HG02623 (cell line): ENCODE results near the gene ARHGAP45.

Experiments used
- ATAC-seq: cut with Tn5 transposase; IDR thresholded peaks from one replicate; pipeline ENCODE4 v1.9.1; 2021; ENCODE audit warnings: moderate library complexity; ENCODE audit not compliant: unreplicated experiment

Gene ARHGAP45

DNA sequence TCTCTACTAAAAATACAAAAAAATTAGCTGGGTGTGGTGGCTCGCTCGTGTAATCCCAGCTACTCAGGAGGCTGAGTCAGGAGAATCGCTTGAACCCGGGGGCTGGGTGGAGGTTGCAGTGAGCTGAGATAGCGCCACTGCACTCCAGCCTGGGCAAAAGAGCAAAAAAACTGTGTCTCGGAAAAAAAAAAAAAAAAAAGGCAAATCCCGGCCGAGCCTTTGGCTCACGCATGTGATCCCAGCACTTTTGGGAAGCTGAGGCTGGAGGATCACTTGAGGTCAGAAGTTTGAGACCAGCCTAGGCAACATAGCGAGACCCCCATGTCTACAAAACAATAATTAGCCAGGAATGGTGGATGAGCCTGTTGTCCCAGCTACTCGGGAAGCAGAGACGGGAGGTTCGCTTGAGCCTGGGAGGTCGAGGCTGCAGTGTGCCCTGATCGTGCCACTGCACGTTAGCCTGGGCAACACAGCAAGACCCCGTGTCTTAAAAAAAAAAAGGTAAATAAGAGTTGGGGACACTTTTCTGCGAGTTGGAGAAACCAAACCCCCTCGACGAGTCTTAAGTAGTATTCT, 36.3 kb downstream of the ARHGAP45 start:
- no peak for ATAC-seq

DNA sequence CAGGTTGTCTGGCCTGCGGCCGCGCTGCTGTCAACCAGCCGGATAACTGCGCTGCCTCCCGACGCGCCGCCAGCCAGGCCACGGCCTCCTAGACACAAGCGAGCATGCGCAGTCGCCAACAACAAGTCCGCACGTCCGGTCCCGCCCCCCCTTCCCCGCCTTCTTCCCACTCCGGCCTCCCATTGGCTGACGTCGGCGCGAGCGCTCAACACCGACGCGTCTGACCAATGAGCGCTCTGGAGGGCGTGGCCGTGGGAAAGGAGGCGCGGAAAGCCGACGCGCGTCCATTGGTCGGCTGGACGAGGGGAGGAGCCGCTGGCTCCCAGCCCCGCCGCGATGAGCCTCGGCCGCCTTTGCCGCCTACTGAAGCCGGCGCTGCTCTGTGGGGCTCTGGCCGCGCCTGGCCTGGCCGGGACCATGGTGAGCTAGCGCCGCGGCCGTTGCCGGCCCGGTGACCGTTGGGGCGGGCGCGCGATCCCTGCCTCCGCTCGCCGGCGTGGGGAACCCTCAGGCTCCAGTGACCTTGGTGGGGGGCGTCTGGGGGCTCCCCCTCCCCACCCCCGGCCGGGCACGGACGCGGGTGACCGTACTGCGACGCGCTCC, 36.8 kb downstream of the ARHGAP45 start, which contains the start of gene GPX4:
GPX4 (plus strand) TSS at position 287 of the 603 bp plus-strand sequence; CDS start at position 337, 50 bp downstream.
- peak; percentile 73 for ATAC-seq

DNA sequence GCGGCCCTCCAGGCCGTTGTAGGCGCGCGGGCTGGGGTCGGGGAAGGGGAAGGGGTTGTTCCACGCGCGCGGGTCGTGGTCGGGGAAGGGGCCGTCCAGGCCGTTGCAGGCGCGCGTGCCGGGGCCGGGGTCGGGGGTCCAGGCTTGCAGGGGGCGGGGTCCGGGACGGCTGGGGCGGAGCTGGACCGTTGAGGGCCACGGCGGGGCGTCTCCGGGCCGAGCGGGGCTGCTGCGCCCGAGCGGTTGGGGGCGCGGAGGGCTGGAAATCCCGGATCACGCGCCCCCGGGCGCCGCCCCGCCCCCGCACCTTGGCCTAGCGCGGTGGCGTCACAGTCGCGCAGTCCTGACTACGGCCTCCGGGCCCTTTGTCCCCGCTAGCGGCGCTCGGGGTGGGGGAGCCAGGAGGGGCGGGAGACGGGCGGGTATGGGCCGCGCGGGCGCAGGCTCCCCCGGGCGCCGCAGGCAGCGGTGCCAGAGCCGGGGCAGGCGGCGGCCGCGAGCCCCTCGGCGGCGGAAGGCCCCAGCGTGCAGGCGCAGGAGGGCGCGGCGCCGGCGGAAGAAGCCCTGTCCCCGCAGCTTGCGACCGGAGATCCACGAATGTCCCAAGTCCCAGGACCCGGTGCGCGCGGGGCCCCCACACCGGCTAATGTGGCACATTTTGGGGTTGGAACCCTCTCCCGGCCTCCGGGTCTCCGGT, 37.5 kb downstream of the ARHGAP45 start:
- peak; percentile 34 for ATAC-seq

DNA sequence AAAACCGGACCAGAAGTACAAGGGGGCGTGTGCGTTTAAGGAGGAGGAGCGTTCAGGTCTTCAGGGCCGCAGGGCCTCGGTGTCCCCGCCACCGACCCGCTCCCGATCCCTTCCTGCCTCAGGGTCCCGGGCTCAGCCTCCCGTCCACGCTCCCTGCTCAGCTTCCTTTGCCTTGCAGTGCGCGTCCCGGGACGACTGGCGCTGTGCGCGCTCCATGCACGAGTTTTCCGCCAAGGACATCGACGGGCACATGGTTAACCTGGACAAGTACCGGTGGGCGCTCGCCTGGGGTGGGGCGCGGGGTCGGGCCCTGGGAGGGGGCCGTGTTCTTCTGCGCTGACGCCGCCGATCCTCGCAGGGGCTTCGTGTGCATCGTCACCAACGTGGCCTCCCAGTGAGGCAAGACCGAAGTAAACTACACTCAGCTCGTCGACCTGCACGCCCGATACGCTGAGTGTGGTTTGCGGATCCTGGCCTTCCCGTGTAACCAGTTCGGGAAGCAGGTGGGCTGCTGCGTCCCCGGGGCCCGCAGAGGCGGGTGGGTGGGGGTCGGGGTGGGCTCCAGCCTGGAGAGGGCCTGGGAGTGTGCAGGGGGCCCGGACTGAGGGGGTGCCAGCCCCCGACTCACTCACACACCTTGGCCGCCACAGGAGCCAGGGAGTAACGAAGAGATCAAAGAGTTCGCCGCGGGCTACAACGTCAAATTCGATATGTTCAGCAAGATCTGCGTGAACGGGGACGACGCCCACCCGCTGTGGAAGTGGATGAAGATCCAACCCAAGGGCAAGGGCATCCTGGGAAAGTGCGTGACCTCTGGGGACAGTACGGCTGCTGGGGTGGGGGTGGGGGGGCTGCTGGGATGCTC, 38.3 kb downstream of the ARHGAP45 start:
- ATAC-seq, result no peak

GRCh38 chr19:1105873-1106840, 39.2 kb downstream of the ARHGAP45 start:
- no peak for ATAC-seq

DNA sequence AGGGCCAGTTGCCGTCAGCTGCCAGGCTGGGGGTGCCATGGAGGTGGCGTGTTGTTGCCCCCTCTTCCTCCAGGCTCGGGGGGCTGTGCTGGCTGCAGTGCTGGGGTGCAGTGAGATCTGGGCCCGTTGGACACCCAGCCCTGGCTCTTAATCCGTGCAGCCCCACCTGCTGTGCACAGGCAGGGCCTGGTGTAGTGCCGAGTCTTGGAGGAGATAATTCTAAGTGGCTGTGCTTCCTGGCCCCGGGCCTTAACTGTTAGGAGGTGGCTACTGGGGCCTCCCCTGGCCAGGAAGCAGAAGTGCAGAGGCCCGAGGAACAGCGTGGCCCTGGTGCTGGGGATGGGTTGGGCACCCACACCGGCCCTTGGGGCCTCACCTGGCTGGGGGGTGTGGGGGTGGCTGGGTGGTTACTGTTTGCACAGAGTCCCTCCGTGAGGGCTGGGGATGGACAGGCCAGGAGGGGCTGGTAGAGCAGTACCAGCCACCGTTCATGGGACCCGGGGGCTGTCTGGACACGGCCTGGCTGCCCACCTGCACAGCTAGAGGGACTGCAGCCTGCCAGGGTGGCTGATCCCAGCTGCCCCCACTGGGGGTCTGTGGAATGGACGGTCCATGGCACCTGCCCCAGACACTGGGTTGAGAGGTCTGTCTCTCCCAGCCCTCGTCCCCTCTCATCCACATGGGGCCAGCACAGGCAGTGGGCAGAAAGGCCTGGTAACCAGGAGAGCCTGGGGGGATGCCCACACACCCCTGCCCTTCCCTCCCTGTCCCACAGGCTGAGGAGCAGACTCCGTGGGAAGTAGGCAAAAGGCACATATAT, 40.1 kb downstream of the ARHGAP45 start:
- ATAC-seq, result no peak

- ATAC-seq, result no peak
Measured at GRCh38 chr19:1107661-1108261, 40.8 kb downstream of the ARHGAP45 start.

DNA sequence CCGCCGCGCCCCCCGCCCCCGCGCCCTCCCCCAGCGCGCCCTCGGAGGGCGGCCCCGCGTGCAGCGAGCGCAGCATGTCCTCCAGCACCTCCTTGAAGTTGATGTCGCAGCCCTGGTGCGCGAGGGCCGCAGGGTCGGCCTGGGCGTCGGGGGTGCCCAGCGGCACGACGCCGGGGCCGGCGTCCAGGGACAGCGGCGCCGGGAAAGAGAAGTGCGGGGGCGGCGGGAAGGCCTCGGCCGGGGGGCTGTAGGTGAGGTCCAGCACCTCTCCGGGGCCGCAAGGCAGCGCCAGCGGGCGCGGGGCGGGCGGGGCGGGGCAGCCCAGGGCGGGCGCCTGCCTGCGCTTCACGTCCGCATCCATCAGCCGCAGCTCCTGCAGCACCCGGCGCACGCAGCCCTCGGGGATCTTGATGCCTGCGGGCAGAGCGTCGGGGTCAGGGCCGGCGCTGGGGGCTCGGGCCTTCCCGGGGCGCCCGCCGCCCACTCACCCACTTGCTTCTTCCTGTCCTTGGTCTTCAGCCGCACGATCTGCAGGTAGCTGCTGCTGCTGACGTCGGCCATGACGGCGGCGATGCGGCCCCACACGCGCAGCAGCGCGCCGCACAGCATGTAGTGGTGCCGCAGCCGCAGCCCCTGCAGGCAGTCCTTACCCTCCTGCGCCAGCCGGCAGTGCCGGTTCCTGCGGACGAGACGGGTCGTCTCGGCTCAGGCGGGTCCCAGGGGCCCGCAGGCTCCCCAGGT, 41.5 kb downstream of the ARHGAP45 start:
- ATAC-seq, result no peak

DNA sequence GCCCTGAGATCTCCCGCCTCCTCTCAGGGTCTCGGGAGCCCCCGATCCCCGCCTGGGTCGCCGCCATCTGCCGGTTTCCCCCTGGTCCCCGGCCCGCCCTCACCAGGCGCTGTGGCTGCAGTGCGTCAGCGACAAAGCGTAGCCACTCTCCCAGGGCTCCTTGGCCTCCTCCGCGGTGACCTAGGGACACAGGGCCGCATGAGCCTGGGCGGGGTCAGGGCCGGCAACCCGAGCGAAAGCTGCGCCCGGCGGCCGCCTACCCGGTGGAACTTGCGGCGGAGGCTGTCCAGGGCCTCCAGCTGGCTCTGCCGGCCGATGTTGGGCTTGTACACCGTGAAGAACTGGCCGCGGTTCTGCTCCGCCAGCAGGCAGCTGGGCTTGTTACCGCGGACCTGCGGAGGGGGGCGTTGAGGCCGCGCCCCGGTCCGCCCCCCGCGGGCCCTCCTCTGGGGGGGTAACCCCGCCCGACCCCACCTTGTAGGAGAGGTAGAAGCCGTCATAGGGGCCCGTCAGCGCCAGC, 42.1 kb downstream of the ARHGAP45 start:
- ATAC-seq, result no peak

GRCh38 chr19:1109697-1110671, 43.0 kb downstream of the ARHGAP45 start:
- ATAC-seq, result no peak

DNA sequence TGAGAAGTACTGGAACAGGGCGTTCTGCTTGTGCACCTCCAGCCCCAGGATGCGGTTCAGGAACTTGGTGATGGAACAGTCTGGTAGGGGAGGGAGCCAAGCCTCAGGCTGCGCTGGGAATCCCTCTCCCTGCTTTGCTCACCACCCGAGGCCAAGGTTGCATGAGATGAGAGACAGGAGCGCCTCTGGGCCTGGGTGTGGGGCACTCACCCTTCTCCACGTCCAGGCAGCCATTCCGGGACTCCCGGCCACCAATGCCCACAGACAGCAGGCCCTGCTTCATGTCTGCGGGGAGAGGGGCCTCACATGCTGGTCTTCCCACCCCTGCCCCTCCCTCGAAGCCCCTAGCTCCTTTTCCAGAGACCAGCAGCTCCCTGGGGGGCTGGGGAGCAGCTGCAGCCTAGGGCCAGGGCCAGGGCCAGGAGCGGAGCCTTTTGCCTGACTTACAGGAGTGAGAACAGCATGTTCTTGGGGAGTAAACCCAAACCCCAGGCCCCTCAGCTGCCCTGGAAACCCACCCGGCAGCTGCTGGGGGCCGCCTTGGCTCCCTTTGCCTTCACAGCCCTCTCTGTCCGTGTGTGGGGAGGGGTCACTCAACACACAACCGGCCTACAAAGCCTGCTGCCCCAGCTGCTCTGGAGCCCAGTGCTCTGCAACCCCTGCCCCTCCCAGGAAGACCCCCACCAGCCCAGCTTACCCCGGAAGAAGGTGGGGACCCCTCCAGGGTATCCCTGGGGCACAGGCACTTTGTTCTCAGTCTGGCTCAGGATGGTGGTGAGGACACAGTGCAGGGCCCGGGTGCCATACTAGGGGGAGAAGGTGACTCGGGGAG, 44.1 kb downstream of the ARHGAP45 start:
- no peak for ATAC-seq

DNA sequence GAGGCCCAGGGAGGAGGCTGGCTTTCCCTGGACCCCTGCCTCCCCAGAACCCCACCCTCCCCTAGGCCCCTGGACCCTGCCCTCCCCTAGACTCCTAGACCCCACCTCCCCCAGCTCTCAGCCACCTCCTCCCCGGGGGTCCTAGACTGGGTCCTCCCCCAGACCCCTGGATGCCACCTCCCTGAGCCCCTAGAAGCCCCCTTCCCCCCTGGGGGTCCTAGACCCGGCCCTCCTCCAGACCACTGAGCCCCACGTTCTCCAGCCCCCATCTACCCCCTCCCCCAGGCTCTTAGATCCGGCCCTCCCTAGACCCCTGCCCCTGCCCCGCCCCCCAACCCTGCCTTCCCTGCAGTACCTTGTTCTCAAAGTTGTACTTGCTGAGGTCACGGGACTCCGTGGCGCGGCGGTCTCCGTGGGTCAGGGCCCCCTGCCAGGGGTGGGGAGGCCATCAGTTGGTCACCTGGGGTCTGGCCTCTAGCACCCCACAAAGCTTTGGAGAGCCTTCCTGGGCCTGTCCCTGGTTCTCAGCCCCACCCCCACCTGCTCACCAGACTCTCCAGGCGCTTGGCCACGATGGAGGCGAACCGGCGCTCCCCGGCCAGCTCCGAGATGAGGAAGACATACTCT, 44.8 kb downstream of the ARHGAP45 start:
- ATAC-seq, result no peak

- ATAC-seq, result no peak
Measured at GRCh38 chr19:1112268-1113029, 45.5 kb downstream of the ARHGAP45 start.

GRCh38 chr19:1113030-1113985, 46.3 kb downstream of the ARHGAP45 start:
- ATAC-seq, result no peak
